HG03442 (cell line): ENCODE results near the gene POU6F2.
"Not testable (repeated sequence)": the region's sequence is repeated elsewhere in the genome, so short reads cannot be mapped to it uniquely, and the experiment has no call there.

Source experiments
- ATAC-seq: cut with Tn5 transposase; IDR thresholded peaks from one replicate; pipeline ENCODE4 v1.9.1; 2021; ENCODE audit warnings: mild to moderate bottlenecking, moderate library complexity; ENCODE audit not compliant: unreplicated experiment

The POU6F2 gene

DNA sequence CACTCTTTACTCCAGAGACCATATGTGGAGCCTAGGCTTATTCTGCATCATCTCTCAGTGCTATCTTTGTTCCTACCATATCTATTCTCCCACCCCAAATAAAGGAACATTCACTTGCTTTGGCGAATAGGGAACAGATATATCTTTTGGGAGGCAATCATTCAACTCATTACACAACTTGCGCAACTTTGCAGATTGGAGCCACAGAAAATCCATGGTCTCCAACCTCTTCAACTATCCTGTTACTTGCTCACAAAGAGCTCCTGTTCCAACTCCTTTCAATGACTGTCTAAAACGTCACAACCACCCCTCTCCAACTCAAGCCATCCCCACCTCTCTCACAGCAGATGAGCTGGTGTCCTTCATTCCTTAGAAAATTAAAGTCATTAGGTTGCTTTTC, 203.7 kb downstream of the POU6F2 start:
- no peak for ATAC-seq

DNA sequence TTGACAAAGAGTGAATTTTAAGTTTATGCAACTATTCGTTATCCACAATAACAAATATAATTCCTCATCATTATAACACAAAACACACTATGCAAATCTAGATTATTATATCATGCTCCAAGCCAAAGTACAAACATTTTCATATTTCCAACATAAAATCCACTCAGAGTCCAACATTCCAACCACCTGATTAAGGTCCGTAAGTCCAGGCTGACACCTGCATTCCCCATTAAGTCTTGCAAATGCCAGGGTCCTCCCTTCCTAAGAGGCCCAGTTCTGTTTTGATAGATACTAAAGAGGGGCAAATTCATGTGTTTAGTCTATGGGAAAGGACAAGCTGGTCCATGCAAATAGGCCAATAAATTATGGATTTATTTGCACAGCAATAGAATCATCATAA, 206.1 kb downstream of the POU6F2 start:
- ATAC-seq, result no peak

DNA sequence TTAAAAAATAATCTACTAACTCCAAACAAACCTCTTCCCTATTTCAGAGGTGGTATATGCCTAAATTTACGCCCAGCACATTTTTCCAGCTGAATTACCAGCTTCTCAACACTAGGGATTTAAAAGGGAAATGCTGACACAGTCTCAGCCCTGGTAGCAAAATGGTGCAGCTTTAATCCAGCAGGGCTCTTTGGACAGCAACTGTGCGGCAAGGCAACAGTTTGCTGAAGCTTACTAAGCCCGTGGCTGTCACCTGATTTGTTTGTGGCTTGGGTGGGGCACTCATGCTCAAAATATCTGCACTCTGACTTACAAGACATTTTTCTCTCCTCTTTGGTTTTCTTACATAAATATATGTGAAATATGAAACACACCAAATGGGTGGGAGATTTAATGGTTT, 206.7 kb downstream of the POU6F2 start:
- no peak for ATAC-seq

DNA sequence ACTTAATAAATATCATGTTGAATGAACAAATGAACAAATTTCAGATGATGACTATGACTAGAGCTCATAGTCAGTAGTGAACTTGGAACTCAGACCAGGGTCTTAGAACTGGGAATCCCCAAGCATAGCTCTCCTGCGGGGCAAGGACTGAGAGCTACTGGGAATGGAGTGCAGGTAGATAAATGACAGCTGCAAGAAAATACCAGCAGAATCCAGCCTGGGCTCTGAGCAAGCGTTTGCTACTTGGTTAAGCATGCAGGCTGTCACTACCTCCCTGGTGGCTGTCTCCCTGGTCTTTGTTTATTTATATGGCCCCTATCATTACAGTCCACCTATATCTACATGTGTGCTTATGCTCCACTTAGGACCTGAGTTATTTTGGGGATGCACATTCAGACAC, 208.4 kb downstream of the POU6F2 start:
- no peak for ATAC-seq

DNA sequence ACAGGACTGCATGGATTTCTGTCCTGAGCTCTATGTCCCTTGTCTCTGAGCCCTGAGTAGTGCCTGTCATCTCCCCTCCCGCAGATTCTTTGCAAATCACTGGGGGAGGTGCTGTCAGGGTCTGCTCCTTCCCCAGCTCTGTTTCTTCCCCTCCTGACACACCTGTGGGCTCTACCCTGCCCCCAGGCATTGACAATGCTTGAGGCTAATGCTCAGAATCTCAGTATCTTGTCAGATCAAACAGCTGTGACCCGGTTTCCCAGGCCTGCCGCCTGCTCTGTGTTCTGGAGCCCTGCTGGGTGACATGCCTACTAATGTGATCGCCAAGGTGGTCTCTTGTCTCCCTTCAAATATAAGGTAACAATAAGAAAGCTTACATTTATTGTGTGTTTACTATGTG, 209.0 kb downstream of the POU6F2 start:
- ATAC-seq, result no peak

DNA sequence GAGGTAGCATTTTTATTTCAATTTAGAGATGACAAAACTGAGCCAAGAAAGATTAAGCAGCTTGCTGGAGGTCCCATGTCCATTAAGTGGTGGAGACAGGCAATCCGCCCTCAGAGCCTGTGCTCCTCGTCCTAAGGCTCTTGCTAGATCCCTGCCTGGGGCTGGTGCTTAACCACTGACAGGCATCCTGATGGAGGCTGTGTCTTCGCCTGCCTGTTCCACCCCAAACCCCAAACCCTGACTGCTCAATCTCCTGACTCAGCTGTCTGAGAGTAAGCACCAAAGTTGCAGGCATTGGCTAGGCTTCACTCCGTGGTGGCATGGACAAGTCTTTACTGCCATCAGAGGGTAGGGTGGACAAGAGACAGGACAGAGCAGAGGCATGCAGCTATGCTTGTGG, 209.4 kb downstream of the POU6F2 start:
- no peak for ATAC-seq

GRCh38 chr7:39192476-39192875, 214.8 kb downstream of the POU6F2 start:
- no peak for ATAC-seq

GRCh38 chr7:39194388-39194787, 216.7 kb downstream of the POU6F2 start:
- not testable (repeated sequence) for ATAC-seq

DNA sequence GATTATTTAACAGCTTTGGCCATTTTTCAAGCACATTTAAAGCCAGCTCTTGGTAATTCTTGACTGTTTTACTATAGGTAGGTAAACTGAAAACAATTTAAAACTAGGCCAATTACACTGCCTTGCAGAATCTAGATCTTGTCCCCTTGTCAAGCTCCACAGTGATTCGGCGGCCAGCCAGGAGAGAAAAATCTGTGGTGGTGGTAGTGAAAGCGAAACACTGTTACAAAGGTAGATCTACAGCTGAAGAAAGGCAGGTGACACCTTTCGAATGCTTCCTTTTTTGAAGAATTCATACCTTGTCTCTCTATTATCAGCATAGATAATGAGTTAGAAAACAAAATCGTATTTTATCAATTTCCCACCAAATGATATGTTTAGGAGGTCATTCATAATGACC, 218.3 kb downstream of the POU6F2 start:
- no peak for ATAC-seq

DNA sequence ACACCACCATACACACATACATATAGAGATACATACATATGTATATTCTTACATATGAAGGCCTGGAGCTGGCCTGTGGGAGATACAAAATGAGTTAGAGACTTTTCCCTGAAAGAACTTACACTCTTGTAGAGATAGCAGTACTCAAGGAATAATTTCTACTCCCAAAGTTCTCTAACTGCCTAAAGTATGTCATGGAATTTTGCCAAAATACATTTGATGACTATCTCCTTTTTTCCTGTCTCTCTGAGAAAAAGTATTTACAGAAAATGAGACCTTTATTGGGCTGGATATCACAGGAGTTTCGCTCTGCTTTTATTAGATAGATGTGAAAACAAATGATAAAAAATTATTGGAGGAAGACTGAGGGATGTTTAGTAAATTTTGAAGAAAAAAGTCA, 220.1 kb downstream of the POU6F2 start:
- no peak for ATAC-seq

DNA sequence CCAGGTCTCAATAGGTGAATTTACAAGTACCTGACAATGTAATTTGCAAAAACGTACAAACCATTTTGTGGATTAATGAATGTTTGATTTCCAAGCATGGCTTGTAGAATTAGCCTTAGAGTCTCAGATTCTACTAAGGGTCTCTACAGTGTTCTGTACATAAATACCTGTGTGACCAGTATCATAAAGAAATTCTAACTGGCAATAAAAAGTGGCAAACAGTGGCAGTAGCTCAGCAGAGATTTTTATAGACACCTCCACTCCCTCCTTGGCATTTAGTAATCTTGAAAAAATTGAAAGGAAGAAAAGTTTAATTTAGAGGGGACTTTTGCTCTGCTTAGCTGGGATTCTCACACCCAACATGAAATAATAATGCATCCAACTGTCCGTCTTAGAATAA, 220.8 kb downstream of the POU6F2 start:
- ATAC-seq, result no peak

- ATAC-seq, result no peak
These were observed 221.3 kb downstream of the POU6F2 start for GRCh38 chr7:39199006-39199405.

- ATAC-seq, result no peak
These were observed 222.2 kb downstream of the POU6F2 start for GRCh38 chr7:39199951-39200350.

DNA sequence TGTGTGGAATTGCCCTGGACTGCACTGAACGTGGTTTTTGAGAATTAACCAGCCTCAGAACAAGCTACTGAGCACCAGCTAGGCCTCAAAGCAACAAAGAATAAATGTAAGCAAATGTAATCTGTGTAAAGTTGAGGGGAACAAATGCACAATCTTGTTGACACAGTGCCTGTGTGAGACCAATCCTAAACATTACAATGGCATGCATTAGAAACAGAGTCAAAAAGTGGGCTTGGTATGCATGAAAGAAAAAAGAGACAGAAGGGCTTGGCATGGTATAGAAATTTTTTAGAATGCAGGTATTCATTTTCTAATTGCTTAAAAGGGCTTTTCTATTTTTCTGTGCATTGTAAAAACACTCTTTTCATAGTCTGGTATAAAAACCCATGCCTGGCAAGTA, 224.3 kb downstream of the POU6F2 start:
- ATAC-seq, result no peak

- ATAC-seq, result no peak
These were observed 232.7 kb downstream of the POU6F2 start for GRCh38 chr7:39210362-39210761.

- no peak for ATAC-seq
These were observed 233.9 kb downstream of the POU6F2 start for GRCh38 chr7:39211581-39211980.

DNA sequence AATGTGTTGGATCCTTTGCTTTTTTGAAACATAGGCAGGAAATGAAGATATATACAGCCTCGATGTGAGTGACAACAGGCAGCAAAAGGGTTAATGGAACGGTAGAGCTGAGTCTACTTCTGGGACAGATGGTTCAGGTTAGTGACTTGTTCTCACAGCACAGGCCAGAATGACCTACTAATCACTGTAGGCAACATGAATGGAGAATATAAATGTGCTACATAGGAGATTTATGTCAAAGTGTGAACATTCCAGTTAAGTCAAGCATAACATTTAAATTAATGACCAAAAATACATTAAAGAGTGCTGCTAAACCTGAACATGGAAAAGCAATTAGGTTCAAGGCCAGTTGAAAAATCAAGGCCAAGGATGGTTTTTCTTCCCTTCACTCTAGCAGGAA, 235.2 kb downstream of the POU6F2 start:
- no peak for ATAC-seq

DNA sequence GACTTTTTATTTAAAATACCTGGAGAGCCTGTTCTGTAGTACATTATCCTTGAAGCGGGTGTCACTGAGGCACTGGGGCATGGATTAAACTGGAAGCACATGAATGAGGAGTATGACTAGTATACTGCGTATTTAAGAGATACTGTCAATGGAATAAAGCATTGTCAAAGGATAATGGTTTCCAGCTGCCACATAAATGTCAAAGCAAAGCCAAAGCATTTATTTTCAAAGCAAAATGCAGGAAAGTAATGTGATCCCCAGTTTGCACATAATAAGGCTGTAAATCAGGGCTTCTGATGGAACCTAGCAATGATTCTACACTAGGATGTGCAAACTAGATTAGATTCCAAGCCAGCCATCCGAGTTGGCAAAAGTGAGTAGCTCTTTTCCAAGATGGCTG, 240.1 kb downstream of the POU6F2 start:
- no peak for ATAC-seq

GRCh38 chr7:39219869-39220268, 242.2 kb downstream of the POU6F2 start:
- no peak for ATAC-seq

DNA sequence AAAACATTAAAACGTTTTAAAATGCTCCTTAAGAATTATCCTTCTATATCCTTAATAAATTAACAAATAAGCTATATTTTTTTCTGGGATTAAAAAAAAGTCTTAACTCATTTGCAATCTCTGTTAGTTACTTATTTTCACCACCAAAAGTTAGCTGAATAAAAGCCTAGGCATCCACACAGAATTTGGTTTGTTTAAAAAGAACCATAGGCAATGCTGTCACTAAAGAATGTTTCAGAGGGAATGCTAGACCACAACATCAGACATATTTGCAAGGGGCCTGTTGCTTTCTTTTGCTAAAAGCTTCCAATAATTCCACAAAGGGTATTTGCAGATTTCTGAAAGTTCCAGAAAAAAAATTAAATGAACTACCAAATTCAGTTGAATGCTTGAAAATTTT, 244.2 kb downstream of the POU6F2 start:
- ATAC-seq, result no peak

- ATAC-seq, result no peak
These were observed 251.2 kb downstream of the POU6F2 start for GRCh38 chr7:39228946-39229345.

DNA sequence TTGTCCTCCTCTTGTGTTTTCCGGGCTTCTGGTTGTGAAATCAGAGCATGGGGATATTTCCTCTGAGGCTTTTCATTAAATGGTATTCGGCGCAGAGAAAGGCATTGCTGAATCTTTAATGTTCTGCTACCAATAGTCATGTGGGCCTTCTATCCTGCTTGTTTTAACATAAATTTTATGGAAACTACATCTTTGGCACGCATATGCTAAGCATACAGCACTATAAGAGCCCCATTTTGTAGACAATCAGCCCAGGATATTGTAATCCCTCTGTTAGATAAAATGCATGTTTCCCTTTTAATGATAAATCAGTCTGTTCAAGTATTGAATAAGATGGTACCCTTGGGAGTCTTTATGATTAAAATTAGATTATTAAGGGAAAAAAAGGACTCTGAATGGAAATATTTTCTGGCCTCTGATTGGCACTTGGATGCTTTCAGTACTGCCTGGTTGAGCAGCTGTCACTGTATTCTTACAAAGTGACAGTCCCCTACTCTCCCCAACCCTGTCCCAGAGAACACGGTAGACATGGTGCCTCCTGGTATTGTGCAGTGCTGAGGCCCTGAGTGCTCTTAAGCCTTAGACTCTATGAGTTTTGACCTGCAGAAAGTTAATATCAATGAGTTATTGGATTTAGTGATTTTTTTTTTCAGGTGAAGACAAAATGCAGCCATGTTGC, 256.3 kb downstream of the POU6F2 start:
- ATAC-seq, result no peak

- no peak for ATAC-seq
These were observed 260.6 kb downstream of the POU6F2 start for GRCh38 chr7:39238234-39238869.
